Activated CD4-positive, alpha-beta T cell treated with anti-CD3 and anti-CD28 coated beads, Interleukin-2, amount 10 ng/mL, durations not matched to agents 24 days and 14 days (primary cell): ENCODE results near the gene MACC1. TPM values are rescaled to one million over a fixed set of nuclear protein-coding genes. Genes with fewer than 3 reads are reported as not detected.

Experiments
- DNase-seq: peaks from one replicate; pipeline ENCODE4 v3.0.0; 2022
- H3K27ac Mint-ChIP-seq: one replicate; pipeline ENCODE4 v1.8.0; 2022; ENCODE audit warnings: mild to moderate bottlenecking, mixed read lengths
- H3K27me3 Mint-ChIP-seq: one replicate; pipeline ENCODE4 v1.8.0; 2022; ENCODE audit warnings: mixed read lengths
- H3K36me3 Mint-ChIP-seq: one replicate; pipeline ENCODE4 v1.8.0; 2022; ENCODE audit warnings: low read depth, mild to moderate bottlenecking, mixed read lengths
- H3K4me1 Mint-ChIP-seq: one replicate; pipeline ENCODE4 v1.8.0; 2021; ENCODE audit warnings: mixed read lengths
- H3K4me3 Mint-ChIP-seq: one replicate; pipeline ENCODE4 v1.8.0; 2022; ENCODE audit warnings: mild to moderate bottlenecking, moderate library complexity, mixed read lengths
- H3K9me3 Mint-ChIP-seq: one replicate; pipeline ENCODE4 v1.8.0; 2021; ENCODE audit warnings: mixed read lengths
- intact Hi-C: fragments of 100-400 bp; cut with micrococcal nuclease; formaldehyde crosslinking; loops from one replicate; pipeline ENCODE4 v1.15.1; 2023
- total RNA-seq: library from RNA; stranded (reverse); gene quantifications from 2 replicates; pipeline ENCODE4 v1.2.3, GENCODE V29; 2022

MACC1 gene
- total RNA-seq, 1 donor from 2014 or later = not detected

- no peaks in the 10 kb centered on the region for H3K36me3 Mint-ChIP-seq
- no peaks in the 10 kb centered on the region for H3K4me1 Mint-ChIP-seq
- H3K27ac Mint-ChIP-seq = no peak overlapping the region
- intact Hi-C loops = no loop called here
- DNase-seq = no peak
- no peaks in the 10 kb centered on the region for H3K27me3 Mint-ChIP-seq
- H3K9me3 Mint-ChIP-seq = no peaks in the 10 kb centered on the region
- H3K4me3 Mint-ChIP-seq = no peak overlapping the region
These were observed 54.5 kb downstream of the MACC1 start for GRCh38 chr7:20162665-20163064.

GRCh38 chr7:20159226-20159747 is 57.9 kb downstream of the MACC1 start:
- Mint-ChIP-seq H3K9me3 (no peaks in the 10 kb centered on the region), H3K27ac (no peak overlapping the region), H3K27me3 (no peaks in the 10 kb centered on the region), H3K36me3 (no peaks in the 10 kb centered on the region), H3K4me1 (no peaks in the 10 kb centered on the region), H3K4me3 (no peak overlapping the region)
- intact Hi-C loops = no loop called here
- no peak for DNase-seq

- no peaks in the 10 kb centered on the region for H3K4me1 Mint-ChIP-seq
- H3K4me3 Mint-ChIP-seq = no peak overlapping the region
- no peak overlapping the region for H3K27ac Mint-ChIP-seq
- no peak for DNase-seq
- H3K27me3 Mint-ChIP-seq = no peaks in the 10 kb centered on the region
- no peaks in the 10 kb centered on the region for H3K9me3 Mint-ChIP-seq
- intact Hi-C loops = no loop called here
- H3K36me3 Mint-ChIP-seq = no peaks in the 10 kb centered on the region
These were observed 58.5 kb downstream of the MACC1 start for GRCh38 chr7:20158684-20159083.

GRCh38 chr7:20157456-20157855 is 59.7 kb downstream of the MACC1 start:
- Mint-ChIP-seq H3K9me3 (no peaks in the 10 kb centered on the region), H3K27me3 (no peaks in the 10 kb centered on the region), H3K27ac (no peak overlapping the region), H3K36me3 (no peaks in the 10 kb centered on the region), H3K4me1 (no peaks in the 10 kb centered on the region), H3K4me3 (no peak overlapping the region)
- intact Hi-C loops = no loop called here
- no peak for DNase-seq

- H3K4me1 Mint-ChIP-seq = no peaks in the 10 kb centered on the region
- intact Hi-C loops = no loop called here
- DNase-seq = no peak
- no peaks in the 10 kb centered on the region for H3K36me3 Mint-ChIP-seq
- H3K27ac Mint-ChIP-seq = no peak overlapping the region
- H3K27me3 Mint-ChIP-seq = no peaks in the 10 kb centered on the region
- no peaks in the 10 kb centered on the region for H3K9me3 Mint-ChIP-seq
- no peak overlapping the region for H3K4me3 Mint-ChIP-seq
These were observed 63.2 kb downstream of the MACC1 start for GRCh38 chr7:20153999-20154398.

GRCh38 chr7:20153567-20153966 is 63.6 kb downstream of the MACC1 start:
- H3K4me3 Mint-ChIP-seq = no peak overlapping the region
- H3K36me3 Mint-ChIP-seq = no peaks in the 10 kb centered on the region
- intact Hi-C loops = no loop called here
- no peaks in the 10 kb centered on the region for H3K4me1 Mint-ChIP-seq
- H3K27ac Mint-ChIP-seq = no peak overlapping the region
- H3K9me3 Mint-ChIP-seq = no peaks in the 10 kb centered on the region
- no peaks in the 10 kb centered on the region for H3K27me3 Mint-ChIP-seq
- DNase-seq = no peak

- DNase-seq = no peak
- intact Hi-C loops = no loop called here
- no peaks in the 10 kb centered on the region for H3K36me3 Mint-ChIP-seq
- no peaks in the 10 kb centered on the region for H3K9me3 Mint-ChIP-seq
- H3K27me3 Mint-ChIP-seq = no peaks in the 10 kb centered on the region
- no peak overlapping the region for H3K27ac Mint-ChIP-seq
- H3K4me3 Mint-ChIP-seq = no peak overlapping the region
- no peaks in the 10 kb centered on the region for H3K4me1 Mint-ChIP-seq
These were observed 64.7 kb downstream of the MACC1 start for GRCh38 chr7:20152511-20152910.

GRCh38 chr7:20151708-20152456 is 65.3 kb downstream of the MACC1 start:
- no peaks in the 10 kb centered on the region for H3K9me3 Mint-ChIP-seq
- intact Hi-C loops = no loop called here
- no peaks in the 10 kb centered on the region for H3K36me3 Mint-ChIP-seq
- no peak for DNase-seq
- H3K4me3 Mint-ChIP-seq = no peak overlapping the region
- no peaks in the 10 kb centered on the region for H3K4me1 Mint-ChIP-seq
- H3K27ac Mint-ChIP-seq = no peak overlapping the region
- no peaks in the 10 kb centered on the region for H3K27me3 Mint-ChIP-seq

GRCh38 chr7:20146451-20146850 is 70.7 kb downstream of the MACC1 start:
- H3K4me1 Mint-ChIP-seq = no peaks in the 10 kb centered on the region
- intact Hi-C loops = no loop called here
- H3K36me3 Mint-ChIP-seq = no peaks in the 10 kb centered on the region
- H3K27me3 Mint-ChIP-seq = no peaks in the 10 kb centered on the region
- no peak overlapping the region for H3K4me3 Mint-ChIP-seq
- no peak for DNase-seq
- no peaks in the 10 kb centered on the region for H3K9me3 Mint-ChIP-seq
- H3K27ac Mint-ChIP-seq = no peak overlapping the region

- Mint-ChIP-seq H3K9me3 (no peaks in the 10 kb centered on the region), H3K4me1 (no peaks in the 10 kb centered on the region), H3K27ac (no peak overlapping the region), H3K4me3 (no peak overlapping the region), H3K36me3 (no peaks in the 10 kb centered on the region), H3K27me3 (no peaks in the 10 kb centered on the region)
- DNase-seq = no peak
- intact Hi-C loops = no loop called here
These were observed 72.4 kb downstream of the MACC1 start for GRCh38 chr7:20144801-20145200.

- no peak for DNase-seq
- Mint-ChIP-seq H3K9me3 (no peaks in the 10 kb centered on the region), H3K27ac (no peak overlapping the region), H3K4me1 (no peaks in the 10 kb centered on the region), H3K27me3 (no peaks in the 10 kb centered on the region), H3K36me3 (no peaks in the 10 kb centered on the region), H3K4me3 (no peak overlapping the region)
- intact Hi-C loops = no loop called here
These were observed 75.5 kb downstream of the MACC1 start for GRCh38 chr7:20141666-20142065.

- Mint-ChIP-seq H3K36me3 (no peaks in the 10 kb centered on the region), H3K27ac (no peak overlapping the region), H3K27me3 (no peaks in the 10 kb centered on the region), H3K9me3 (no peaks in the 10 kb centered on the region), H3K4me3 (no peak overlapping the region), H3K4me1 (no peaks in the 10 kb centered on the region)
- intact Hi-C loops = no loop called here
- no peak for DNase-seq
These were observed 76.2 kb downstream of the MACC1 start for GRCh38 chr7:20141002-20141345.

GRCh38 chr7:20140291-20141001 is 76.7 kb downstream of the MACC1 start:
- H3K27me3 Mint-ChIP-seq = no peaks in the 10 kb centered on the region
- H3K36me3 Mint-ChIP-seq = no peaks in the 10 kb centered on the region
- H3K9me3 Mint-ChIP-seq = no peaks in the 10 kb centered on the region
- no peak for DNase-seq
- H3K4me1 Mint-ChIP-seq = no peaks in the 10 kb centered on the region
- H3K4me3 Mint-ChIP-seq = no peak overlapping the region
- intact Hi-C loops = no loop called here
- no peak overlapping the region for H3K27ac Mint-ChIP-seq

- intact Hi-C loops = no loop called here
- Mint-ChIP-seq H3K36me3 (no peaks in the 10 kb centered on the region), H3K27me3 (no peaks in the 10 kb centered on the region), H3K27ac (no peak overlapping the region), H3K4me1 (no peaks in the 10 kb centered on the region), H3K9me3 (no peaks in the 10 kb centered on the region), H3K4me3 (no peak overlapping the region)
- DNase-seq = no peak
These were observed 80.5 kb downstream of the MACC1 start for GRCh38 chr7:20136647-20137046.
